PFSK-1 (cell line): ENCODE measurements around the gene FGF5.

Experiments used
- FOXP2 ChIP-seq: optimal IDR thresholded peaks from 2 replicates; pipeline ENCODE3; 2011; ENCODE audit warnings: borderline replicate concordance, control low read depth, inconsistent platforms; ENCODE audit not compliant: insufficient read depth; ENCODE audit errors: extremely low read length, extremely low read depth
- POLR2AphosphoS5 ChIP-seq: IDR thresholded peaks from 2 replicates; pipeline ENCODE4 v1.6.1; 2012; ENCODE audit warnings: low read depth, mild to moderate bottlenecking, control low read depth, low read length, moderate library complexity
- REST ChIP-seq, 2 experiments: IDR thresholded peaks; 2 replicates each; pipeline versions ENCODE4 v1.6.1 to v1.8.0; 2011 to 2012; ENCODE audit warnings: low read depth in 2 of 2, low read length in 2 of 2, control low read depth in 1 of 2, inconsistent platforms in 1 of 2, mild to moderate bottlenecking in 1 of 2, moderate library complexity in 1 of 2; ENCODE audit not compliant: insufficient read depth in 1 of 2
- SIN3A ChIP-seq: IDR thresholded peaks from 2 replicates; pipeline ENCODE4 v1.6.1; 2012; ENCODE audit warnings: mild to moderate bottlenecking, low read length, moderate library complexity, borderline replicate concordance; ENCODE audit not compliant: insufficient read depth
- TAF1 ChIP-seq: IDR thresholded peaks from 2 replicates; pipeline ENCODE4 v1.6.1; 2012; ENCODE audit warnings: low read length, control low read depth, borderline replicate concordance; ENCODE audit not compliant: insufficient read depth

FGF5 gene

GRCh38 chr4:80259012-80259411 lies 7.5 kb upstream of the FGF5 start:
- no peak for TF ChIP-seq TAF1
- TF ChIP-seq POLR2AphosphoS5: no peak
- no peak for TF ChIP-seq SIN3A
- no peak for TF ChIP-seq REST (IDR thresholded peaks at IDR 0.05; ENCODE audit: insufficient read depth in 1 of 2, low read depth in 2 of 2, low read length in 2 of 2)
- TF ChIP-seq FOXP2: no peak

- TF ChIP-seq SIN3A: no peak
- TF ChIP-seq REST (IDR thresholded peaks at IDR 0.05; ENCODE audit: insufficient read depth in 1 of 2, low read depth in 2 of 2, low read length in 2 of 2): no peak
- TF ChIP-seq FOXP2: no peak
- no peak for TF ChIP-seq POLR2AphosphoS5
- TF ChIP-seq TAF1: no peak
Observed at GRCh38 chr4:80259817-80260216, 6.6 kb upstream of the FGF5 start.

GRCh38 chr4:80261989-80262600 lies 4.4 kb upstream of the FGF5 start:
- TF ChIP-seq TAF1 (no peak), FOXP2 (no peak), REST (IDR thresholded peaks at IDR 0.05; ENCODE audit: insufficient read depth in 1 of 2, low read depth in 2 of 2, low read length in 2 of 2) (no peak), SIN3A (no peak), POLR2AphosphoS5 (no peak)

- TF ChIP-seq TAF1: no peak
- no peak for TF ChIP-seq POLR2AphosphoS5
- no peak for TF ChIP-seq SIN3A
- TF ChIP-seq FOXP2: no peak
- TF ChIP-seq REST (IDR thresholded peaks at IDR 0.05; ENCODE audit: insufficient read depth in 1 of 2, low read depth in 2 of 2, low read length in 2 of 2): no peak
Observed at GRCh38 chr4:80263541-80264351, 2.7 kb upstream of the FGF5 start.
